Gastroesophageal sphincter (tissue), 4 donors: ENCODE measurements around the gene CA11. TPM values are rescaled to one million over a fixed set of nuclear protein-coding genes. Genes with fewer than 3 reads are reported as not detected.
"Not testable (repeated sequence)": the region's sequence is repeated elsewhere in the genome, so short reads cannot be mapped to it uniquely, and the experiment has no call there.

Source experiments
- ATAC-seq: fragments of 150-250 bp; one replicate; pipeline ENCODE4 v1.9.1; 2016; ENCODE audit warnings: mild to moderate bottlenecking, moderate library complexity
- H3K27ac ChIP-seq, 4 donors: fragments of 200-600 bp; sonication (generic) in 3 of 4; 1 replicate in 3 of 4; 2 replicates in 1 of 4; pipeline ENCODE4 v1.5.1; 2016 to 2019
- H3K27me3 ChIP-seq: fragments of 200-600 bp; sonication (generic); one replicate; pipeline ENCODE4 v1.5.1; 2019
- H3K36me3 ChIP-seq, 2 donors: fragments of 200-600 bp; sonication (generic); one replicate each; pipeline ENCODE4 v1.5.1; 2019; ENCODE audit warnings: control low read depth in 1 of 2
- H3K4me1 ChIP-seq, 3 donors: fragments of 200-600 bp; sonication (generic); 1 replicate in 2 of 3; 2 replicates in 1 of 3; pipeline ENCODE4 v1.5.1; 2016 to 2019; ENCODE audit warnings: control low read depth in 2 of 3
- H3K4me3 ChIP-seq, 2 donors: fragments of 200-600 bp; sonication (generic); one replicate each; pipeline ENCODE4 v1.5.1; 2019; ENCODE audit warnings: mild to moderate bottlenecking in 1 of 2, moderate library complexity in 1 of 2
- H3K9me3 ChIP-seq, 3 donors: fragments of 200-600 bp; sonication (generic); one replicate each; pipeline ENCODE4 v1.5.1; 2017 to 2019; ENCODE audit warnings: control low read depth in 2 of 3
- EP300 ChIP-seq: sonication (generic); formaldehyde crosslinking; IDR thresholded peaks from one replicate; pipeline ENCODE4 v1.6.1; 2017; ENCODE audit warnings: antibody characterized with exemption, mild to moderate bottlenecking
- POLR2A ChIP-seq, 2 donors: fragments of 450-650 bp; IDR thresholded peaks; one replicate each; pipeline ENCODE4 v1.6.1; 2017; ENCODE audit warnings: antibody characterized with exemption in 2 of 2, mild to moderate bottlenecking in 2 of 2, moderate library complexity in 1 of 2
- POLR2AphosphoS5 ChIP-seq: sonication (generic); formaldehyde crosslinking; IDR thresholded peaks from one replicate; pipeline ENCODE4 v1.6.1; 2017; ENCODE audit warnings: antibody characterized with exemption
- WGBS, 2 donors: methylation state at CpG; one replicate each; pipeline ENCODE4 v1.1.5; 2018; ENCODE audit warnings: low coverage in 1 of 2; 5-methylcytosine and 5-hydroxymethylcytosine counted together
- total RNA-seq, 4 donors: library from RNA; depleted of rRNA; stranded (reverse); fragments of >200 nt; gene quantifications; one replicate each; pipeline ENCODE4 v1.1.0, GENCODE V29; 2016
- TF ChIP-seq, protein P1 (sequence below), 4 experiments: fragments of 200-600 bp in 2 of 4; fragments of 450-650 bp in 2 of 4; sonication (generic) in 1 of 4; IDR thresholded peaks; one replicate each; pipeline ENCODE4 v1.5.1; 2017 to 2019; ENCODE audit warnings: antibody characterized with exemption in 4 of 4, mild to moderate bottlenecking in 2 of 4, moderate library complexity in 2 of 4

CA11 gene
- total RNA-seq, 4 donors from 2014 or later: 10.0 to 28.5 (median 12.5) TPM

DNA sequence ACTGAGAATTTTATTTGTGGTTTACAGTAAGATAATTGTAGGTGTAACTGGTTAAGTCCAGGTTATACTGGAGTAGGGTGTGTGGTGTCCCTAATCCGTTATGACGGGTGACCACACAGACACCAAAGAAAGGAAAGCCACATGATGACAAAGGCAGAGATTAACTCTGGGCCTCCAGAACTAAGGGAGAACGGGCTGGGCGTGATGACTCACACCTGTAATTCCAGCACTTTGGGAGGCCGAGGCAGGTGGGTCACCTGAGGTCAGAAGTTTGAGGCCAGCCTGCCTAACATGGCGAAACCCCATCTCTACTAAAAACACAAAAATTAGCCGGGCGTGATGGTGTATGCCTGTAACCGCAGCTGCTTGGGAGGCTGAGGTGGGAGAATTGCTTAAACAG, 39.6 kb upstream of the CA11 start:
- no peak for TF ChIP-seq POLR2AphosphoS5
- TF ChIP-seq, protein P1, sequence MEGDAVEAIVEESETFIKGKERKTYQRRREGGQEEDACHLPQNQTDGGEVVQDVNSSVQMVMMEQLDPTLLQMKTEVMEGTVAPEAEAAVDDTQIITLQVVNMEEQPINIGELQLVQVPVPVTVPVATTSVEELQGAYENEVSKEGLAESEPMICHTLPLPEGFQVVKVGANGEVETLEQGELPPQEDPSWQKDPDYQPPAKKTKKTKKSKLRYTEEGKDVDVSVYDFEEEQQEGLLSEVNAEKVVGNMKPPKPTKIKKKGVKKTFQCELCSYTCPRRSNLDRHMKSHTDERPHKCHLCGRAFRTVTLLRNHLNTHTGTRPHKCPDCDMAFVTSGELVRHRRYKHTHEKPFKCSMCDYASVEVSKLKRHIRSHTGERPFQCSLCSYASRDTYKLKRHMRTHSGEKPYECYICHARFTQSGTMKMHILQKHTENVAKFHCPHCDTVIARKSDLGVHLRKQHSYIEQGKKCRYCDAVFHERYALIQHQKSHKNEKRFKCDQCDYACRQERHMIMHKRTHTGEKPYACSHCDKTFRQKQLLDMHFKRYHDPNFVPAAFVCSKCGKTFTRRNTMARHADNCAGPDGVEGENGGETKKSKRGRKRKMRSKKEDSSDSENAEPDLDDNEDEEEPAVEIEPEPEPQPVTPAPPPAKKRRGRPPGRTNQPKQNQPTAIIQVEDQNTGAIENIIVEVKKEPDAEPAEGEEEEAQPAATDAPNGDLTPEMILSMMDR (IDR thresholded peaks at IDR 0.05): no peak
- no peak for TF ChIP-seq EP300
- no peak for TF ChIP-seq POLR2A (IDR thresholded peaks at IDR 0.05)
- Histone ChIP-seq H3K27ac (no peak overlapping the region), H3K27me3 (no peaks in the 10 kb centered on the region), H3K4me3 (no peak overlapping the region), H3K4me1 (peaks cover 0 to 11% (median 0%) of the 10 kb centered on the region in 3 donors), H3K36me3 (no peaks in the 10 kb centered on the region), H3K9me3 (no peaks in the 10 kb centered on the region)
- no peak for ATAC-seq
- WGBS, 2 donors: 87 to 95% methylated on average over 5 to 6 of the region's 9 CpGs

DNA sequence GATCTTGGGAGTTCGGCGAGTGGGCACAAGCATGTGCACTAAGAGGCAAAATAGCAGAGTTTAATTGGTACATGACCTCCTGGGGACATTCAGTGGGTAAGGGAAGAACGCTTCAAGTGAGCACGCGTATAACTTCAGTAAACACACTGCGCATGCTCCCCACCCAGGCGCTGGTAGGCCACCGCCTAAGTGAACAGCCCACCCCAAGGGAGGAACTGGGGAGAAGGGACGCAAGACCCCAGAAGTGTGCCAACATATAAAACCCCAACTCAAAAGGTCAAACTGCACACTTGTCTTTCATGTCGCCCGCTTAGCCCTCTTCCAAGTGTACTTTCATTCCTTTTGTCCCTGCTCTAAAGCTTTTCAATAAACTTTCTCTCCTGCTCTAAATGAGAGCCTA, 37.4 kb upstream of the CA11 start:
- Histone ChIP-seq H3K27ac (no peak overlapping the region), H3K9me3 (no peaks in the 10 kb centered on the region), H3K4me1 (peaks cover 0 to 4% (median 0%) of the 10 kb centered on the region in 3 donors), H3K27me3 (no peaks in the 10 kb centered on the region), H3K36me3 (no peaks in the 10 kb centered on the region), H3K4me3 (no peak overlapping the region)
- no peak for ATAC-seq
- 32 to 37% methylated on average over 5 to 11 of the region's 11 CpGs for WGBS, 2 donors
- TF ChIP-seq POLR2A (IDR thresholded peaks at IDR 0.05) (no peak), EP300 (no peak), POLR2AphosphoS5 (no peak)
- TF ChIP-seq, protein P1 (IDR thresholded peaks at IDR 0.05): no peak

DNA sequence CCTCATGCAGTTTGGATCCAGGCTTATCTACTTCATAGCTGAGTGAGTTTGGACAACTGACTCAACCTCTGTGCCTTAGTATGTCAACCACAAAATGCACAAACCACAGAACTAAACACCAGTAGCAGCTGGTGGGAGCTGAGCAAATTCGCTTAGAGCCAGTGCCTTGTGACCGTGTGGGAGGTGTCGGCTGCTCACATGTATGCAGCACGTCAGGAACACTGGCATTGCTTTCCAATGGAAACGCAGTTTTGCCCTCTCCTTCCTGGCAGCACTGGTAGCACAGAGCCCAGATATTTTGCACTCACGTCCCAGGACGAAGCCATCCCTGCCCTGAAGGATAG, 35.1 kb upstream of the CA11 start:
- Histone ChIP-seq H3K36me3 (no peaks in the 10 kb centered on the region), H3K27ac (no peak overlapping the region), H3K9me3 (no peaks in the 10 kb centered on the region), H3K27me3 (no peaks in the 10 kb centered on the region), H3K4me1 (peaks cover 0 to 4% (median 0%) of the 10 kb centered on the region in 3 donors), H3K4me3 (no peak overlapping the region)
- no peak for ATAC-seq
- TF ChIP-seq, protein P1 (IDR thresholded peaks at IDR 0.05): no peak
- TF ChIP-seq EP300 (no peak), POLR2AphosphoS5 (no peak), POLR2A (IDR thresholded peaks at IDR 0.05) (no peak)
- WGBS, 2 donors: 76 to 100% methylated on average over 1 to 3 of the region's 7 CpGs

DNA sequence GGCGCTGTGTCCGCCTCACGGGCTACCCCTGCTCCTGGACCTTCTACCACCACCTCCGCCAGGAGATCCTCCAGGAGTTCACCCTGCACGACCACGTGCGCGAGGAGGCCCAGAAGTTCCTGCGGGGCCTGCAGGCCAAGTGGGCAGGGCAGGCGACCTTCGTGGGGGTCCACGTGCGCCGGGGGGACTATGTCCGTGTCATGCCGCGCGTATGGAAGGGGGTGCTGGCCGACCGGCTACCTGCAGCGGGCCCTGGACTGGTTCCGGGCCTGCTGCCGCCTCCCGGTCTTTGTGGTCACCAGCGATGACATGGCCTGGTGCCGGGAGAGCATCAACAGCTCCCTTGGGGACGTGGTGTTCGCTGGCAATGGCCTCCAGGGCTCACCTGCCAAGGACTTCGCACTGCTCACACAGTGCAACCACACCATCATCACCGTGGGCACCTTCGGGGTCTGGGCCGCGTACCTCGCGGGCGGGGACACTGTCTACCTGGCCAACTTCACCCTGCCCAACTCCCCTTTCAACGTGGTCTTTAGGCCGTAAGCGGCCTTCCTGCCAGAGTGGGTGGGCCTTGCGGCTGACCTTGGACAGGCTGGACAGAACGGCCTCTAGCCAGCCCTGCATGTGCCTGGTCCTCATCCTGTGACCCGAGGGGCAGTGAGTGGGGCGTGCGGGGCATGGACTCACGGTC, 34.6 kb upstream of the CA11 start:
- Histone ChIP-seq H3K9me3 (no peaks in the 10 kb centered on the region), H3K36me3 (no peaks in the 10 kb centered on the region), H3K27me3 (no peaks in the 10 kb centered on the region), H3K4me1 (peaks cover 0 to 8% (median 1%) of the 10 kb centered on the region in 3 donors), H3K27ac (no peak overlapping the region), H3K4me3 (no peak overlapping the region)
- ATAC-seq: no peak
- TF ChIP-seq POLR2A (IDR thresholded peaks at IDR 0.05) (no peak), EP300 (no peak), POLR2AphosphoS5 (no peak)
- TF ChIP-seq, protein P1 (IDR thresholded peaks at IDR 0.05): no peak
- whole genome bisulfite sequencing, 2 donors: 99% methylated on average over 12 of the region's 45 CpGs; no CpG with 5 or more reads in 1 of the 2 donors

DNA sequence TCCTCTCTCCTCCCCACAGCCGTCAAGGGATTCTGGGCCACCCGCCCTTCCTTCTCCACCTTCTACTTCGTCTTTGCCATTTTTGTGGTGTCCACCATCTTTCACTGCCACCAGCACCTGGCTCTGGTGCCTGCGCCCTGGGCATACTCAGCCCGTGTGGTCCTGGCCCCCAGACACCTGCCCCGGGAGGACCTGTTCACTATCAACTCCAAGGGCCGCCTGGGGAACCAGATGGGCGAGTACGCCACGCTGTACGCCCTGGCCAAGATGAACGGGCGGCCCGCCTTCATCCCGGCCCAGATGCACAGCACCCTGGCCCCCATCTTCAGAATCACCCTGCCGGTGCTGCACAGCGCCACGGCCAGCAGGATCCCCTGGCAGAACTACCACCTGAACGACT, 34.0 kb upstream of the CA11 start:
- H3K4me1 ChIP-seq: peaks cover 0 to 14% (median 6%) of the 10 kb centered on the region in 3 donors
- H3K27me3 ChIP-seq, H3K36me3 ChIP-seq, H3K9me3 ChIP-seq, ATAC-seq, H3K27ac ChIP-seq, H3K4me3 ChIP-seq: not testable (repeated sequence)
- WGBS, 2 donors: 93% methylated on average over 6 of the region's 19 CpGs; no CpG with 5 or more reads in 1 of the 2 donors
